GM12892 (cell line): ENCODE measurements around the gene OTOGL.

ENCODE experiments used
- DNase-seq: peaks from one replicate; pipeline ENCODE4 v3.0.0; 2011; ENCODE audit not compliant: insufficient read length
- FAIRE-seq: peaks from 2 replicates; lab custom pipeline; 2011; peaks lifted over from hg19 to GRCh38; lab: Jason Lieb, UNC
- POLR2A ChIP-seq: IDR thresholded peaks from 2 replicates; pipeline ENCODE4 v1.6.1; 2011; ENCODE audit warnings: low read depth, low read length, control low read depth
- POLR2AphosphoS5 ChIP-seq: IDR thresholded peaks from 2 replicates; pipeline ENCODE4 v1.6.1; 2011; ENCODE audit warnings: low read depth, low read length, control low read depth
- TAF1 ChIP-seq: IDR thresholded peaks from 2 replicates; pipeline ENCODE4 v1.6.1; 2011; ENCODE audit warnings: low read depth, mild to moderate bottlenecking, control low read depth, low read length, borderline replicate concordance

The OTOGL gene

GRCh38 chr12:80268924-80269749 is 169.8 kb downstream of the OTOGL start:
- DNase-seq: no peak
- peak; percentile 9 for FAIRE-seq
- TF ChIP-seq POLR2AphosphoS5: no peak

- no peak for TF ChIP-seq POLR2AphosphoS5
- no peak for TF ChIP-seq TAF1
- no peak for TF ChIP-seq POLR2A
- FAIRE-seq (peak; percentile 81), DNase-seq (no peak)
These were observed 170.6 kb downstream of the OTOGL start for GRCh38 chr12:80269803-80270552.

GRCh38 chr12:80271780-80272179 is 172.4 kb downstream of the OTOGL start:
- DNase-seq (no peak), FAIRE-seq (no peak)
- TF ChIP-seq POLR2AphosphoS5 (no peak), POLR2A (no peak), TAF1 (no peak)

- FAIRE-seq: no peak
- TF ChIP-seq TAF1 (no peak), POLR2A (no peak), POLR2AphosphoS5 (no peak)
- DNase-seq: no peak
These were observed 173.1 kb downstream of the OTOGL start for GRCh38 chr12:80272387-80272915.

GRCh38 chr12:80273144-80273543 is 173.8 kb downstream of the OTOGL start:
- DNase-seq: no peak
- no peak for FAIRE-seq
- TF ChIP-seq POLR2AphosphoS5 (no peak), POLR2A (no peak), TAF1 (no peak)

GRCh38 chr12:80277732-80278131 is 178.4 kb downstream of the OTOGL start:
- no peak for FAIRE-seq
- DNase-seq: no peak
- no peak for TF ChIP-seq TAF1
- TF ChIP-seq POLR2A: no peak
- TF ChIP-seq POLR2AphosphoS5: no peak

GRCh38 chr12:80282226-80282625 is 182.9 kb downstream of the OTOGL start:
- no peak for TF ChIP-seq POLR2AphosphoS5
- TF ChIP-seq TAF1: no peak
- TF ChIP-seq POLR2A: no peak
- FAIRE-seq (no peak), DNase-seq (no peak)

- FAIRE-seq (no peak), DNase-seq (no peak)
- no peak for TF ChIP-seq TAF1
- no peak for TF ChIP-seq POLR2A
- TF ChIP-seq POLR2AphosphoS5: no peak
These were observed 183.4 kb downstream of the OTOGL start for GRCh38 chr12:80282761-80283160.

- no peak for TF ChIP-seq TAF1
- no peak for TF ChIP-seq POLR2AphosphoS5
- TF ChIP-seq POLR2A: no peak
- peak; percentile 74 for FAIRE-seq
- DNase-seq: no peak
These were observed 191.9 kb downstream of the OTOGL start for GRCh38 chr12:80291108-80291754.

GRCh38 chr12:80293347-80293746 is 194.0 kb downstream of the OTOGL start:
- TF ChIP-seq POLR2AphosphoS5: no peak
- TF ChIP-seq POLR2A: no peak
- TF ChIP-seq TAF1: no peak
- DNase-seq: peak; percentile 4
- FAIRE-seq: peak; percentile 76

- DNase-seq: no peak
- no peak for FAIRE-seq
- TF ChIP-seq POLR2AphosphoS5: no peak
- TF ChIP-seq POLR2A: no peak
- no peak for TF ChIP-seq TAF1
These were observed 194.4 kb downstream of the OTOGL start for GRCh38 chr12:80293759-80294158.

- DNase-seq: no peak
- FAIRE-seq: peak; percentile 33
- TF ChIP-seq TAF1: no peak
- no peak for TF ChIP-seq POLR2A
These were observed 199.9 kb downstream of the OTOGL start for GRCh38 chr12:80299219-80299618.
